GM18526 (cell line): Measurements from ENCODE around the gene GPD2.

Source experiments
- POLR2A ChIP-seq: IDR thresholded peaks from 3 replicates; pipeline ENCODE4 v1.6.1; 2011; ENCODE audit not compliant: insufficient read length; ENCODE audit errors: extremely low read depth

Gene GPD2

GRCh38 chr2:156435718-156436496, at the start of gene GPD2:
GPD2 (plus strand) TSS chr2:156436379; CDS start chr2:156476106, 39,727 bp downstream.
- peak; percentile 61 for TF ChIP-seq POLR2A

- TF ChIP-seq POLR2A = no peak
These were observed 42.0 kb upstream of the GPD2 start for GRCh38 chr2:156394033-156394741.

GRCh38 chr2:156396126-156396525, 40.1 kb upstream of the GPD2 start:
- no peak for TF ChIP-seq POLR2A

- TF ChIP-seq POLR2A = no peak
These were observed 39.0 kb upstream of the GPD2 start for GRCh38 chr2:156397229-156397628.

GRCh38 chr2:156398176-156398575, 38.0 kb upstream of the GPD2 start:
- no peak for TF ChIP-seq POLR2A

- TF ChIP-seq POLR2A = no peak
These were observed 36.8 kb upstream of the GPD2 start for GRCh38 chr2:156399224-156399949.

- TF ChIP-seq POLR2A = no peak
These were observed 36.1 kb upstream of the GPD2 start for GRCh38 chr2:156399950-156400705.

GRCh38 chr2:156400706-156401678, 35.2 kb upstream of the GPD2 start:
- no peak for TF ChIP-seq POLR2A

GRCh38 chr2:156401861-156402260, 34.3 kb upstream of the GPD2 start:
- TF ChIP-seq POLR2A = no peak

GRCh38 chr2:156405586-156405985, 30.6 kb upstream of the GPD2 start:
- no peak for TF ChIP-seq POLR2A

- no peak for TF ChIP-seq POLR2A
These were observed 24.3 kb upstream of the GPD2 start for GRCh38 chr2:156411835-156412234.

GRCh38 chr2:156421851-156422250, 14.3 kb upstream of the GPD2 start:
- TF ChIP-seq POLR2A = no peak

- TF ChIP-seq POLR2A = no peak
These were observed 12.4 kb upstream of the GPD2 start for GRCh38 chr2:156423674-156424282.

GRCh38 chr2:156427074-156427473, 9.1 kb upstream of the GPD2 start:
- TF ChIP-seq POLR2A = no peak
